ENCODE measurements around the gene C2orf78.
A peak's percentile ranks its signal among the peaks of the same experiment; 100 is the strongest.

DNA sequence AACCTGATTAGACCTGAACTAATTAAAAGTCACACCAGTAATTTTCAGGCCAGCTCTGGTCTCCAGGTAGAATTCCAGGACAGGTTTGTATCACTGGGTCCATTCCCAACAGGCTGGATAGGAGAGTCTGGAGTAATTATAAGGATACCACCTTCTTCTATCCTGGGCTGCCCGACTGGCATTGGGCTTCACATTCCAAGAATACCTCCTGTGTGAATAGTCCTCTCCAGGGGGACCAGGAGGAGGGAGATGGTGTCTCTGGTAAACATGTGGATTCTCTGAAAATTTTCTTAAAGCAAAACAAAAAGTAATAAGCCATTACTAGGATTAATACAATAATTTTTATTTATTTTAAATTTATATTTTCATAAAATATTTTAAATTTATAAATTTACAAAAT is 21.4 kb upstream of the C2orf78 start:
- TF ChIP-seq, protein P1, sequence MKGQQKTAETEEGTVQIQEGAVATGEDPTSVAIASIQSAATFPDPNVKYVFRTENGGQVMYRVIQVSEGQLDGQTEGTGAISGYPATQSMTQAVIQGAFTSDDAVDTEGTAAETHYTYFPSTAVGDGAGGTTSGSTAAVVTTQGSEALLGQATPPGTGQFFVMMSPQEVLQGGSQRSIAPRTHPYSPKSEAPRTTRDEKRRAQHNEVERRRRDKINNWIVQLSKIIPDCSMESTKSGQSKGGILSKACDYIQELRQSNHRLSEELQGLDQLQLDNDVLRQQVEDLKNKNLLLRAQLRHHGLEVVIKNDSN (IDR thresholded peaks at IDR 0.05), result no peak
- TF ChIP-seq CREB1 (IDR thresholded peaks at IDR 0.05; ENCODE audit: low read depth) (no peak), NFIC (IDR thresholded peaks at IDR 0.05) (no peak), EP300 (IDR thresholded peaks at IDR 0.05; ENCODE audit: borderline replicate concordance) (no peak), TCF12 (IDR thresholded peaks at IDR 0.05; ENCODE audit: low read depth) (no peak), EGR1 (IDR thresholded peaks at IDR 0.05) (no peak), FOXM1 (IDR thresholded peaks at IDR 0.05; ENCODE audit: borderline replicate concordance, low read depth) (no peak), TAF1 (IDR thresholded peaks at IDR 0.05; ENCODE audit: low read depth) (no peak), TEAD4 (IDR thresholded peaks at IDR 0.05) (peak; percentile 67), YY1 (IDR thresholded peaks at IDR 0.05; ENCODE audit: low read depth) (no peak), CEBPB (IDR thresholded peaks at IDR 0.05) (no peak), RAD21 (IDR thresholded peaks at IDR 0.05; ENCODE audit: low read depth) (no peak)
- TF ChIP-seq, protein P2, sequence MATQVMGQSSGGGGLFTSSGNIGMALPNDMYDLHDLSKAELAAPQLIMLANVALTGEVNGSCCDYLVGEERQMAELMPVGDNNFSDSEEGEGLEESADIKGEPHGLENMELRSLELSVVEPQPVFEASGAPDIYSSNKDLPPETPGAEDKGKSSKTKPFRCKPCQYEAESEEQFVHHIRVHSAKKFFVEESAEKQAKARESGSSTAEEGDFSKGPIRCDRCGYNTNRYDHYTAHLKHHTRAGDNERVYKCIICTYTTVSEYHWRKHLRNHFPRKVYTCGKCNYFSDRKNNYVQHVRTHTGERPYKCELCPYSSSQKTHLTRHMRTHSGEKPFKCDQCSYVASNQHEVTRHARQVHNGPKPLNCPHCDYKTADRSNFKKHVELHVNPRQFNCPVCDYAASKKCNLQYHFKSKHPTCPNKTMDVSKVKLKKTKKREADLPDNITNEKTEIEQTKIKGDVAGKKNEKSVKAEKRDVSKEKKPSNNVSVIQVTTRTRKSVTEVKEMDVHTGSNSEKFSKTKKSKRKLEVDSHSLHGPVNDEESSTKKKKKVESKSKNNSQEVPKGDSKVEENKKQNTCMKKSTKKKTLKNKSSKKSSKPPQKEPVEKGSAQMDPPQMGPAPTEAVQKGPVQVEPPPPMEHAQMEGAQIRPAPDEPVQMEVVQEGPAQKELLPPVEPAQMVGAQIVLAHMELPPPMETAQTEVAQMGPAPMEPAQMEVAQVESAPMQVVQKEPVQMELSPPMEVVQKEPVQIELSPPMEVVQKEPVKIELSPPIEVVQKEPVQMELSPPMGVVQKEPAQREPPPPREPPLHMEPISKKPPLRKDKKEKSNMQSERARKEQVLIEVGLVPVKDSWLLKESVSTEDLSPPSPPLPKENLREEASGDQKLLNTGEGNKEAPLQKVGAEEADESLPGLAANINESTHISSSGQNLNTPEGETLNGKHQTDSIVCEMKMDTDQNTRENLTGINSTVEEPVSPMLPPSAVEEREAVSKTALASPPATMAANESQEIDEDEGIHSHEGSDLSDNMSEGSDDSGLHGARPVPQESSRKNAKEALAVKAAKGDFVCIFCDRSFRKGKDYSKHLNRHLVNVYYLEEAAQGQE (IDR thresholded peaks at IDR 0.05; ENCODE audit: low read depth), result no peak
- TF ChIP-seq, protein P3, sequence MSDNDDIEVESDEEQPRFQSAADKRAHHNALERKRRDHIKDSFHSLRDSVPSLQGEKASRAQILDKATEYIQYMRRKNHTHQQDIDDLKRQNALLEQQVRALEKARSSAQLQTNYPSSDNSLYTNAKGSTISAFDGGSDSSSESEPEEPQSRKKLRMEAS (IDR thresholded peaks at IDR 0.05), result no peak
